Measurements from ENCODE around the gene SLC7A5.
"Not testable (repeated sequence)": the region's sequence is repeated elsewhere in the genome, so short reads cannot be mapped to it uniquely, and the experiment has no call there.

SLC7A5 gene

DNA sequence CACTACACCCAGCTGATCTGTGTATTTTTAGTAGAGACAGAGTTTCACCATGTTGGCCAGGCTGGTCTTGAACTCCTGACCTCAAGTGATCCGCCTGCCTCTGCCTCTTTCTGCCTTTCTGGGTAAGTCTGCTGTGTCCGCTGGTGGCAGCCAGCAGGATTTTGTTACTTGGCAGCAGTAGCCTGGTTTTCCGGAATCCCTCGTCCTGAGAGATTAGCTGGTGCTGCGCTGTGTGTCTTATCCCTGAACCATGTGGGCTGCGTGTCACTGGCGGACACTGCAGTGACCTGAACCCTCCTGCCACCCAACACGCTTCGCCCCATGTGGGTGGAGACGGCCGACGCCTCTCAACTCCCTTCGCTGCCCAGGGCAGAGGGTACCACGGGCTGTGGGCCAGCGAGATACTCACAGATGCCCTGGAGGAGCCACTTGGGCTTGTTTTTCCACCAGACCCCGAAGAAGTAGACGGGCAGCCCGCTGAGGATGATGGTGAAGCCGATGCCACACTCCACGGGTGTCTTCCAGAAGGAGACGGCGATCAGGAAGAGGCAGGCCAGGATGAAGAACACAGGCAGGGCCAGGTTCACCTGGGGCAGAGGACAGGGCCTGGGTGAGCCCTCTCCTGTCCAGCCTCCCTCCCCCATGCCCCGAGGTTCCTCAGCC lies 35.2 kb downstream of the SLC7A5 start:
- no peak for DNase-seq (ENCODE audit: low read depth in 2 of 2)

DNA sequence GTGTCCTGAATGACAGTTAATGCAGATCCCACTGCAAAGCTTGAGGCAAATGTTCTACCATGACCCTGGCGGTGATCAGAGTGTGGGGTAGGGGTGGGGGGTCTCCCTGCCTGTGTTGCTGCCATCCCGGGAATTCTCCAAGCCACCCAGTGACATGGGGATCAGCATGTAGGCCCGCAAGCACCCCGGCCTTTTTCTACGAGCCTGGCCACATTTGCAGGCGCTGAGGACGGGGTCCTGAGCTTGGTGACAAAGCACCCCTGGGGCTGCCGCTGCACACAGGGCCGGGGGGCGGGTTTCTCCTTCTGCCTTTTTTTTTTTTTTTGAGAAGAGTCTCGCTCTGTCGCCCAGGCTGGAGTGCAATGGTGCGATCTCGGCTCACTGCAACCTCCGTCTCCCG lies 35.8 kb downstream of the SLC7A5 start:
- no peak for DNase-seq (ENCODE audit: low read depth in 2 of 2)

DNA sequence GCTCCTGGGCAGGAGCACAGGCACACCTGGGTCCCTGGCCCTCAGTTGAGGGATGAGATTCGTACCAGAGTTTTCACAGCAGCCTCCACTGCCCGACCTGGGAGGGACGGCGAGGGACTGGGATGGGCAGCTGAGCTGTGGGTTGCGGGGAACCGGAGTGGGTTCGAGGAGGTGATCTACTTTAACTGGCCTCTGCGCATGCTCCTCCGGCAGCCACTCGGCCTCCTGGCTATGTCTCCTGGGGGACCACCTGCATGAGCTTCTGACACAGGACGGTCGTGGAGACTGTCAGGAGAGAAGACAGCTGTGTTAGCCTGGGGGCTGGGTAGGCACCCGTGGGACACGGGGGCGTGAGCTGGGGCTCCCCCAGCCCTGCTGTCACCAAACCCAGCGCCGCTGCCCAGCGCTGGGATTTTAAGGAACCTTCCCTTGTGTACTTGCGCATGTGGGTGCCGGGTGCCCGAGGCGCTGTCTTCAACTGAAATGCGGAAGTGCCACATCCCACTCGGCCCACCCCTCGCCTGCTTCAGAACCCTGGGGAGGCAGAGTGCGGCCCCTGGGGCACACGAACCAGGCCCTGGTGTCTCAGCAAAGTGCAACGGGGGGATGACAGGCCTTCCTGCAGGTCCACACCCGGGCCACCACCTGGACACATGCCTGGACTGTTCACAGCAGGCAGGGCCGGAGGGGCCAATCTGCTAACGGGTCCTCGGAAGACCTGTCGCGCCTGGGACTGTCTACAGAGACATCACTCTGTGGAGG lies 36.4 kb downstream of the SLC7A5 start:
- no peak for DNase-seq (ENCODE audit: low read depth in 2 of 2)

GRCh38 chr16:87832137-87832527 lies 37.2 kb downstream of the SLC7A5 start:
- no peak for DNase-seq (ENCODE audit: low read depth in 2 of 2)

GRCh38 chr16:87831421-87832136 lies 37.7 kb downstream of the SLC7A5 start:
- DNase-seq (ENCODE audit: low read depth in 2 of 2), result no peak

GRCh38 chr16:87830673-87831420 lies 38.5 kb downstream of the SLC7A5 start:
- DNase-seq (ENCODE audit: low read depth in 2 of 2), result no peak

DNA sequence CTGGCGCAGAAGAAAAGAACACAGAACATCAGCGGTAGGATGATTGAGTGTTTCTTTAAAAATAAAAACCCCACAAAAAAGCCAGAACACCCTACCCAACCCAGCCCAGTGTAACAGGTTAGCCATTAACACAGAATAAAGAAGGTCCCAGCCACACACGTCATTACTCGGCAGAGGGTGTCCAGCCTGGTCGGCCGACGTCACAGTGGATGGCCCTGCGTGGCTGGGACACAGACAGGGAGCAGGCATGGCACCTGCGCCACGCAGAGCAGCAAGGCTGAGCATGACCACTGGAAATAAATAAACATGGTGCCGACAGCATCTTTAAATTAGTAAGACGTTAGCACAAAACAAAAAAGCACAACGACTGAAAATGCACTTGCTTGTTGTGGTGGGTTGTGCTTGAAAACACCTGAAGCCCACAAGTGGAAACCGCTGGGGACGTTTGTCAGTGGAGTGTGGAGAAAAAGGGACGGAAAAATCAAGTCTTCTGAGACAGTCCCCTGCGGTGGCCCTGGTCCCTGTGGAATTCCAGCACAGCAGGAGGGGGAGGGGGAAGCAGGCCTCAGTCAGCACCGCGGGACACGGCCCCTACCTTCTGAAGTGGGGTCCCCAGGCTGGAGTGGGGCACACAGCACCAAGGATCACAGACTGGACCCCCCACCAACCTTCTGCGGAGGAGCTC lies 39.2 kb downstream of the SLC7A5 start:
- DNase-seq (ENCODE audit: low read depth in 2 of 2), result no peak

- DNase-seq (ENCODE audit: low read depth in 2 of 2), result no peak
These were observed 39.7 kb downstream of the SLC7A5 start for GRCh38 chr16:87829622-87829980.

DNA sequence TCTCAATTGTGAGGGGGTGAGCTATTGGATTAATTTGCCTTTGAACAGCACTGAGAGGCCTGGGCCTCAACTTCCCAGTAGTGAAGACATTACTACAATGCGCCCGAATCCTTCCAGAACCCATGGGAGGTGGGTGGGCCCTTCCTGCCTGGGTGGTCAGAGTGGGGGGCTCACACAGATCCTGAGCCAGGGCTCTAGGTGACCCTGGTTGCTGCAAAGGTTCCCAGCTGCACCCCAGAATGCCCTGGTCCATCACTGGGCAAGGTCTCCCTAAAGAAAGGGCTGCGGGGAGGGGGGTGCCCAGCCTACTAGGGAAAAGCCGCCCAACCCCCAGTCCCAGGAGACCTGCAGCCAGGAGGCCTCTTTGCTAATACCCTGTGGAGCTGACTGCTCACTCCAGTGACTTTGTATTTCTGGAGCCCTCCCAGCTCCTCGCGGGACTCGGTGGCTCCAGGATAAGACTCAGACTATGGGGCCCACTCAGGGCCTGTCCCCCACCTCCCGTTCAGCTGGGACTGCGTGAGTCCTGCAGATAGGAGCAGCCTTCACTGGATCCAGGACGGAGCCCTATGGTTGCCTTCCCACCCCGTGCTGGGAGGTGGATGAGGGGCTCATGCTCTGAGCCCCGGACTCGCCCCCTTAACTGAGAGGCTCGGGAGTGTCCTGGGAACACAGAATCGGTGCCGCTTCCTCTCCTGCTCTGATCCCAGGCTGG lies 40.2 kb downstream of the SLC7A5 start:
- no peak for DNase-seq (ENCODE audit: low read depth in 2 of 2)

GRCh38 chr16:87828071-87828906 lies 41.0 kb downstream of the SLC7A5 start:
- DNase-seq (ENCODE audit: low read depth in 2 of 2), result no peak

- DNase-seq (ENCODE audit: low read depth in 2 of 2), result not testable (repeated sequence)
These were observed 41.8 kb downstream of the SLC7A5 start for GRCh38 chr16:87827588-87827915.

DNA sequence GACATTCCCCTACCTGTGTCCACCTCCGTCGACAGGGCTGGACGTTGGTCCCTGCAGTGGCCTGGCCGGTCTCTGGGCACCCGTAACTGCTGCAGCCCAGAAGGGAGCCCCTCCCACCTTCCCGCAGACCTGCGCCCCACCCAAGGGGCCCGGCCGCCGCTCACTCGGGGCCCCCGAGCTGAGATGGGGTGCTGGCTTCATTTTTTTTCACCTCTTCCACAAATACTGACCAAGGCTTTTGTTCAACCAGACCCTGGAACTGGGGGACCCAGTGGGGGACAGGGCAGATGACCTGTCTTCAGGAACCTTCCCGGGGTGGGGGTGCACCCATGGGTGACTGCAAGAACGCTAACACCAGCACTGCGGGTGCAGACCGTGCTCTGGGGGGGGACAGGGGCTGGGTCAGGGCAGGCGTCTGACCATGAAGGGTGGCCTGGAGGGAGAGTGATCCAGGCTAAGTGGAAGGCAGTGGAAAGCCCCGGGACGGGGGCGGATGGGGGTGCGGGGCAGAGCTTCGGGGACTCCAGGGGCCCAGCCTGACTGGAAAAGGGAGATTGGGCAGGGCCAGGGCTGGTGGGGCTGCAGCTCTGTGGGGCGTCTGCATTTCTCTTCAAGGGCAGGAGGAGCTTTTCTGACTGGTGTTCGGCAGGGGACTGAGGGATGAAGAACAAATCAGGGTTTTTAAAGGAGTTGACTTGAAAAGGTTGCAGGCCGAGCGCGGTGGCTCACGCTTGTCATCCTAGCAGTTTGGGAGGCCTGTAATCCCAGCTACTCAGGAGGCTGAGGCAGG lies 42.3 kb downstream of the SLC7A5 start:
- DNase-seq (ENCODE audit: low read depth in 2 of 2), result no peak

GRCh38 chr16:87826407-87826797 lies 42.9 kb downstream of the SLC7A5 start:
- DNase-seq (ENCODE audit: low read depth in 2 of 2), result not testable (repeated sequence)

- DNase-seq (ENCODE audit: low read depth in 2 of 2), result not testable (repeated sequence)
These were observed 43.5 kb downstream of the SLC7A5 start for GRCh38 chr16:87825842-87826120.

- no peak for DNase-seq (ENCODE audit: low read depth in 2 of 2)
These were observed 44.1 kb downstream of the SLC7A5 start for GRCh38 chr16:87824991-87825841.

- no peak for DNase-seq (ENCODE audit: low read depth in 2 of 2)
These were observed 45.0 kb downstream of the SLC7A5 start for GRCh38 chr16:87824016-87824990.

DNA sequence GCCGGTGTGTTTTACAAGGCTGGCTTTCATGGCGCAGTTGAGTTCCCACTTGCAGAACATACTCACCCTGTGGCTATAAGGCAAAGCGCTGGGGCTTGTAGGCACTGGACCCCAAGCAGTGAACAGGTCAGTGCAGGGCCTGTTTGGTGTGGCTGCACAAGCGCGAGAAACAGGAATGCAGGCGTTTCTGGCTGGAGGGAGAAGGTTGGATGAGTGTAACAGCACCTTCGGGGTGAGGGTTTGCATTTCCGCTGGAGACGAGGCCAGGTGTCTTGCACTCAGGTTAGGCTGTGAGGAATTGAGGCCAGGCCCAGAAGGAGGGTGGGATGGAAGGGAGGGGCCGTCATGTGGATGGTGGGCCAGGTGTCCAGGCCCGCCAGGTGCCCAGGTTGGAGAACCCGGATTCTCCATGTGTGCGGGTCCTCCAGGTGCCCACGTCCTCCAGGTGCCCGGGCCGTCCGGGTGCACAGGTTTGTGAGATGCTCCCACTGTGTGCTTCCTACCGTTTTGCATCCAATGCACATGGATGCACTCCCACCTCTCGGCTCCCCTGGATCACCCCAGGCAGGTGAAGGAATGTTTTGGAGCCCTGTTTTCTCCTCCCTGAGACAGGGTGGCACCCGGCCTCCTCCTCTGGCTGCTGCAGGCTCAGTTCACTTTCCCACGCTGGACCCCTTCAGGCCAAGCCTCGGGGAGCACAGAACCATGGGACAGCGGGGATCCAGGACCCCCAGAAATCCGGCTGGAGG lies 46.0 kb downstream of the SLC7A5 start:
- DNase-seq (ENCODE audit: low read depth in 2 of 2), result no peak

Data from stimulated activated CD8-positive, alpha-beta memory T cell treated with anti-CD3 and anti-CD28 coated beads, Interleukin-7, amount 100 ng/mL, for 1 hour (primary cell).